Activated CD8-positive, alpha-beta T cell treated with anti-CD3 and anti-CD28 coated beads, Interleukin-2, amount 10 ng/mL, durations not matched to agents 7 days and 5 days (primary cell): ENCODE results near the gene CDK5. TPM values are rescaled to one million over a fixed set of nuclear protein-coding genes. Genes with fewer than 3 reads are reported as not detected.

Experiments used
- ATAC-seq: fragments of 150-1000 bp; cut with Tn5 transposase; one replicate; pipeline ENCODE4 v1.10.0; 2021; ENCODE audit warnings: moderate library complexity
- CTCF ChIA-PET: fragments of 350-600 bp; sonication (Branson Sonifier 250); formaldehyde crosslinking; loops from one replicate; lab custom pipeline; 2021; ENCODE audit warnings: antibody characterized with exemption; lab: Charles Lee
- POLR2A ChIA-PET: fragments of 350-600 bp; sonication (Branson Sonifier 250); formaldehyde crosslinking; loops from one replicate; lab custom pipeline; 2021; ENCODE audit warnings: antibody characterized with exemption; lab: Charles Lee
- DNase-seq: peaks from one replicate; pipeline ENCODE4 v3.0.0-alpha.2; 2020
- H3K27ac Mint-ChIP-seq: one replicate; pipeline ENCODE4 v1.8.0; 2021; ENCODE audit warnings: mild to moderate bottlenecking, mixed read lengths
- H3K27me3 Mint-ChIP-seq: one replicate; pipeline ENCODE4 v1.8.0; 2021; ENCODE audit warnings: low read depth, mixed read lengths
- H3K36me3 Mint-ChIP-seq: one replicate; pipeline ENCODE4 v1.8.0; 2021; ENCODE audit warnings: low read depth, mixed read lengths
- H3K4me1 Mint-ChIP-seq: one replicate; pipeline ENCODE4 v1.8.0; 2021; ENCODE audit warnings: low read depth, mixed read lengths
- H3K4me3 Mint-ChIP-seq: one replicate; pipeline ENCODE4 v1.8.0; 2021; ENCODE audit warnings: mild to moderate bottlenecking, mixed read lengths
- H3K9me3 Mint-ChIP-seq: one replicate; pipeline ENCODE4 v1.8.0; 2022; ENCODE audit warnings: mixed read lengths; ENCODE audit not compliant: insufficient read depth
- total RNA-seq, 2 experiments: library from RNA; stranded (reverse); gene quantifications; one replicate each; pipeline ENCODE4 v1.2.3, GENCODE V29; 2021

The CDK5 gene
- 10 to 100 TPM; 20.3 to 21.0 TPM for total RNA-seq

GRCh38 chr7:151057506-151057988 lies at the start of gene CDK5:
Gene CDK5 (minus strand): TSS chr7:151057897. CDS start chr7:151057848, 49 bp downstream.
- H3K27ac Mint-ChIP-seq, result peak within 1 kb of the TSS; percentile 93
- peaks cover 12% of the 10 kb centered on the region for H3K36me3 Mint-ChIP-seq
- ChIA-PET CTCF (no interaction called here), POLR2A (no interaction called here)
- H3K9me3 Mint-ChIP-seq, result no peaks in the 10 kb centered on the region
- DNase-seq (no peak), ATAC-seq (peak; percentile 6)
- peak within 1 kb of the TSS; percentile 94 for H3K4me3 Mint-ChIP-seq
- H3K27me3 Mint-ChIP-seq, result peaks cover 2% of the 10 kb centered on the region
- peaks cover 54% of the 10 kb centered on the region for H3K4me1 Mint-ChIP-seq

GRCh38 chr7:151104411-151105235 lies 46.9 kb upstream of the CDK5 start:
- ATAC-seq, result no peak
- H3K27ac Mint-ChIP-seq, result no peak overlapping the region
- no peak overlapping the region for H3K4me3 Mint-ChIP-seq
- no peaks in the 10 kb centered on the region for H3K36me3 Mint-ChIP-seq
- ChIA-PET CTCF (interaction anchor here (1.0 to 1.9 kb wide), 4 partner anchors 11 to 75 kb away, joined by 3 to 5 read pairs (median 3); no protein-coding TSS in a partner anchor), POLR2A (no interaction called here)
- no peak for DNase-seq
- no peaks in the 10 kb centered on the region for H3K9me3 Mint-ChIP-seq
- peaks cover 4% of the 10 kb centered on the region for H3K27me3 Mint-ChIP-seq
- H3K4me1 Mint-ChIP-seq, result peaks cover 3% of the 10 kb centered on the region

- POLR2A ChIA-PET, result interaction anchor here (0.7 kb wide), 1 partner anchor 73 kb away, joined by 3 read pairs; no protein-coding TSS in a partner anchor
- no peak overlapping the region for H3K4me3 Mint-ChIP-seq
- CTCF ChIA-PET, result interaction anchor here (1.4 to 1.9 kb wide), 2 partner anchors 12 to 20 kb away, joined by 3 to 5 read pairs; no protein-coding TSS in a partner anchor
Measured at GRCh38 chr7:151103973-151104372, 46.3 kb upstream of the CDK5 start.

GRCh38 chr7:151102991-151103390 lies 45.3 kb upstream of the CDK5 start:
- Mint-ChIP-seq H3K4me3 (no peak overlapping the region), H3K27me3 (peaks cover 4% of the 10 kb centered on the region), H3K9me3 (no peaks in the 10 kb centered on the region), H3K36me3 (no peaks in the 10 kb centered on the region), H3K27ac (no peak overlapping the region), H3K4me1 (peaks cover 3% of the 10 kb centered on the region)
- DNase-seq, result no peak
- no peak for ATAC-seq
- ChIA-PET CTCF (interaction anchor here (0.8 to 1.9 kb wide), 2 partner anchors 8 to 21 kb away, joined by 3 to 5 read pairs; no protein-coding TSS in a partner anchor), POLR2A (interaction anchor here (0.7 kb wide), 1 partner anchor 74 kb away, joined by 3 read pairs; no protein-coding TSS in a partner anchor)

More at GRCh38 chr7:151103973-151104372, 46.3 kb upstream of the CDK5 start:
- H3K9me3 Mint-ChIP-seq, result no peaks in the 10 kb centered on the region
- peaks cover 3% of the 10 kb centered on the region for H3K4me1 Mint-ChIP-seq
- H3K36me3 Mint-ChIP-seq, result no peaks in the 10 kb centered on the region
- H3K27ac Mint-ChIP-seq, result no peak overlapping the region
- no peak for DNase-seq
- ATAC-seq, result no peak
- H3K27me3 Mint-ChIP-seq, result peaks cover 4% of the 10 kb centered on the region

- ATAC-seq (no peak), DNase-seq (no peak)
- ChIA-PET CTCF (no interaction called here), POLR2A (no interaction called here)
- Mint-ChIP-seq H3K4me1 (peaks cover 3% of the 10 kb centered on the region), H3K9me3 (no peaks in the 10 kb centered on the region), H3K27me3 (peaks cover 4% of the 10 kb centered on the region), H3K36me3 (no peaks in the 10 kb centered on the region), H3K4me3 (no peak overlapping the region), H3K27ac (no peak overlapping the region)
Measured at GRCh38 chr7:151101621-151102396, 44.1 kb upstream of the CDK5 start.

GRCh38 chr7:151100921-151101320 lies 43.2 kb upstream of the CDK5 start:
- DNase-seq, result no peak
- no peak for ATAC-seq
- Mint-ChIP-seq H3K4me1 (peaks cover 3% of the 10 kb centered on the region), H3K27ac (no peak overlapping the region), H3K4me3 (no peak overlapping the region), H3K27me3 (peaks cover 4% of the 10 kb centered on the region), H3K36me3 (no peaks in the 10 kb centered on the region), H3K9me3 (no peaks in the 10 kb centered on the region)
- ChIA-PET POLR2A (no interaction called here), CTCF (interaction anchor here (1.1 kb wide), 1 partner anchor 10 kb away, joined by 4 read pairs; no protein-coding TSS in a partner anchor)

- POLR2A ChIA-PET, result no interaction called here
- H3K36me3 Mint-ChIP-seq, result no peaks in the 10 kb centered on the region
- CTCF ChIA-PET, result no interaction called here
- no peaks in the 10 kb centered on the region for H3K9me3 Mint-ChIP-seq
- H3K27me3 Mint-ChIP-seq, result peaks cover 4% of the 10 kb centered on the region
- no peaks in the 10 kb centered on the region for H3K4me1 Mint-ChIP-seq
- ATAC-seq (no peak), DNase-seq (no peak)
- H3K27ac Mint-ChIP-seq, result no peak overlapping the region
- H3K4me3 Mint-ChIP-seq, result no peak overlapping the region
Measured at GRCh38 chr7:151099486-151100211, 42.0 kb upstream of the CDK5 start.

- no peak overlapping the region for H3K27ac Mint-ChIP-seq
- no peaks in the 10 kb centered on the region for H3K9me3 Mint-ChIP-seq
- no peaks in the 10 kb centered on the region for H3K4me1 Mint-ChIP-seq
- no peak for DNase-seq
- CTCF ChIA-PET, result interaction anchor here (0.9 kb wide), 1 partner anchor 197 kb away, joined by 3 read pairs; no protein-coding TSS in a partner anchor
- no peak for ATAC-seq
- H3K36me3 Mint-ChIP-seq, result no peaks in the 10 kb centered on the region
- POLR2A ChIA-PET, result no interaction called here
- H3K4me3 Mint-ChIP-seq, result no peak overlapping the region
- H3K27me3 Mint-ChIP-seq, result no peaks in the 10 kb centered on the region
Measured at GRCh38 chr7:151095828-151096475, 38.3 kb upstream of the CDK5 start.

GRCh38 chr7:151095123-151095797 lies 37.6 kb upstream of the CDK5 start:
- Mint-ChIP-seq H3K9me3 (no peaks in the 10 kb centered on the region), H3K4me1 (no peaks in the 10 kb centered on the region), H3K27ac (no peak overlapping the region), H3K27me3 (no peaks in the 10 kb centered on the region), H3K4me3 (no peak overlapping the region), H3K36me3 (no peaks in the 10 kb centered on the region)
- ChIA-PET POLR2A (no interaction called here), CTCF (interaction anchor here (0.9 kb wide), 1 partner anchor 197 kb away, joined by 3 read pairs; no protein-coding TSS in a partner anchor)
- no peak for DNase-seq
- ATAC-seq, result peak; percentile 35

GRCh38 chr7:151094675-151095074 lies 37.0 kb upstream of the CDK5 start:
- Mint-ChIP-seq H3K4me3 (no peak overlapping the region), H3K36me3 (no peaks in the 10 kb centered on the region), H3K27ac (no peak overlapping the region), H3K4me1 (no peaks in the 10 kb centered on the region), H3K27me3 (no peaks in the 10 kb centered on the region), H3K9me3 (no peaks in the 10 kb centered on the region)
- CTCF ChIA-PET, result interaction anchor here (1.0 kb wide), 1 partner anchor 16 kb away, joined by 4 read pairs; no protein-coding TSS in a partner anchor
- ATAC-seq, result no peak
- POLR2A ChIA-PET, result no interaction called here
- DNase-seq, result no peak
